SHP77 treated with DMSO at 0.1 percent for 48 hours (cell line): Measurements from ENCODE around the gene GEN1.
"Not testable (repeated sequence)": the region's sequence is repeated elsewhere in the genome, so short reads cannot be mapped to it uniquely, and the experiment has no call there.

ENCODE experiments used
- DNase-seq: peaks from one replicate; lab custom pipeline; 2025; lab: John Stamatoyannopoulos, UW

GEN1 gene

GRCh38 chr2:17799301-17800120, 45.6 kb downstream of the GEN1 start:
- no peak for DNase-seq

- no peak for DNase-seq
Measured at GRCh38 chr2:17800219-17800618, 46.3 kb downstream of the GEN1 start.

- DNase-seq: no peak
Measured at GRCh38 chr2:17800693-17801458, 46.9 kb downstream of the GEN1 start.

- no peak for DNase-seq
Measured at GRCh38 chr2:17803497-17803896, 49.6 kb downstream of the GEN1 start.

- DNase-seq: no peak
Measured at GRCh38 chr2:17804358-17804757, 50.4 kb downstream of the GEN1 start.

- DNase-seq: no peak
Measured at GRCh38 chr2:17805166-17805565, 51.2 kb downstream of the GEN1 start.

- no peak for DNase-seq
Measured at GRCh38 chr2:17805717-17806363, 51.9 kb downstream of the GEN1 start.

- no peak for DNase-seq
Measured at GRCh38 chr2:17813010-17813741, 59.2 kb downstream of the GEN1 start.

- no peak for DNase-seq
Measured at GRCh38 chr2:17813742-17814473, 60.0 kb downstream of the GEN1 start.

- DNase-seq: no peak
Measured at GRCh38 chr2:17814601-17815000, 60.7 kb downstream of the GEN1 start.

- no peak for DNase-seq
Measured at GRCh38 chr2:17815468-17816184, 61.7 kb downstream of the GEN1 start.

- DNase-seq: no peak
Measured at GRCh38 chr2:17816396-17817245, 62.7 kb downstream of the GEN1 start, which contains the start of gene MSGN1. Gene MSGN1, plus strand, starts transcription at chr2:17816460. Its CDS starts 59 bp downstream, at chr2:17816519.

- DNase-seq: no peak
Measured at GRCh38 chr2:17818235-17818815, 64.4 kb downstream of the GEN1 start.

GRCh38 chr2:17821080-17821479, 67.1 kb downstream of the GEN1 start:
- no peak for DNase-seq

- DNase-seq: no peak
Measured at GRCh38 chr2:17821535-17822444, 67.9 kb downstream of the GEN1 start.

- no peak for DNase-seq
Measured at GRCh38 chr2:17822445-17823117, 68.6 kb downstream of the GEN1 start.

- not testable (repeated sequence) for DNase-seq
Measured at GRCh38 chr2:17823646-17824045, 69.7 kb downstream of the GEN1 start.

GRCh38 chr2:17827316-17827715, 73.4 kb downstream of the GEN1 start:
- no peak for DNase-seq
